NCI-H524 treated with DMSO at 0.1 percent for 48 hours (cell line): Measurements from ENCODE around the gene SFMBT2.

Source experiments
- DNase-seq: peaks from one replicate; lab custom pipeline; 2025; lab: John Stamatoyannopoulos, UW

The SFMBT2 gene

DNA sequence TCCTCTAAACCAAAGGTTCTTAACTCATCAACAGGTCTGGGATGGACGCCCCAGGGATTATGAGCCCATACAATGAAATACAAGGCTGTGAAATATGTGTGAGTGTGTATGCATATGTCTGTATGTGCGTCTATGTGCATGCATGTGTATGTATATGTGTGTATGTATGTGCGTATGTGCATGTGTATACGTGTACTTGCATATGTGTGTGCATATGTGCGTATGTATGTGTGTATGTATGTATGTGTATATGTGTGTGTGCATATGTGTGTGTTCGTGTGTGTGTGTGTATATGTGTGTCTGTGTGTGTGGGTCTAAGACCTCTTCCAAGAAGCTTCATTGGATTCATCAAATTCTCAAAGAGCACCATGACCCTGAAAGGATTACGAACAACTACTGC, 112.3 kb downstream of the SFMBT2 start:
- no peak for DNase-seq

- DNase-seq: no peak
Measured at GRCh38 chr10:7297094-7297493, 113.7 kb downstream of the SFMBT2 start.

- no peak for DNase-seq
Measured at GRCh38 chr10:7296648-7297047, 114.2 kb downstream of the SFMBT2 start.

- no peak for DNase-seq
Measured at GRCh38 chr10:7296076-7296475, 114.8 kb downstream of the SFMBT2 start.

GRCh38 chr10:7293378-7293920, 117.4 kb downstream of the SFMBT2 start:
- no peak for DNase-seq

DNA sequence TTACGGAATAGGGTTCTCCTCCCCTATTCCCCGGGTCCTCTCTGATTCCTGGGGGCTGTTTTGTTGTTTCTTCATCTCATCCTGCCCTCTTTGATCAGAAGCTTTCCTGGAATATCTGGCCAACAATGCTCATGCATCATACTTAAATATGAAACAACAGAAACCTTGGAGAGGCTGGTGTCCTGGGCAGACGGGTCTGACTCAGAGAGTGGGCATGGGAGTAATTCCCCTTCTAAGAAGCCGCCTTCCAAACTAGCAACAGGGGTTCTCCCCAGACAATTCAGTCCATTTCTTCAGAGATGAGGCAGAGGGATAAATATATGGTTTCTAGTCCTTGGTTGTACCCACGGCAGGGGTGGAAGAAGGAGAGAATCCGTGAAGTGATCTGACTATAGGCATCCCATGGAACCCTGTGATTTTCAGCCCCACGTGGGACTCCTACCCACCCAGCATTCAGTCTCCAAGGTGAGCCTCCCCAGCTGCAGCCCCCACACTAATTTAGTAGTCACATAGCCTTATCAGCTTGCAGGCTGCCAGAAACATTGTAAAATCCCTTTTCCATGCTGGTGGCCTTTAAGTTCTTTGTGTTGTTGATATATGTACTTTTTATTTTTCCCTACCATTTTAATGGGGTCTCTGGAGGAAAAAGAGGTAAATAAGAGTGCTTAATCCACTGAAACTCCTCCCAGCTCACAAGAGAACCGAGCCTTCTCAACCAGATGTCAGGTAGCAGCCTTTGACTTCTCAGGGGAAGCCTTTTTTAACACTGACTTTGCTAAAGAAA, 119.2 kb downstream of the SFMBT2 start:
- DNase-seq: no peak

- DNase-seq: no peak
Measured at GRCh38 chr10:7288060-7288690, 122.7 kb downstream of the SFMBT2 start.

DNA sequence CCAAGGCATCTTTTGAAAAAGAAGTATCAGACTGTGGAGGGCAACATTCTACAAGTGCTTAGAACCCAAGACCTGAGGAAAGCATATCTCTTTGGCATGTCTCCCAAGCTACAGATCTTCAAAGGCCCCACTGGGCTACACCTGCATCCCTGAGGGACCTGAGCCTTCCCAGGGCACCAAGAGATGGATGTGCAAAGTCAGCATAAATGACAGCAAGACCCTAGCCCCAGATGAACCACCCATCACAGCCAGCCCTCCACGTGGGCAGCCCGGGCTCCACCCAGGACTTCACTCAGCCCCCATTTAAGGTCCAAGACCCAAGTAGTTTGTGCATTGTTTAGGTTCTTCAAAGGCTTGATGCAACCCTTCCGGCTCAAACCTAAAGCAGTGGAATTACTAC, 123.5 kb downstream of the SFMBT2 start:
- DNase-seq: no peak

DNA sequence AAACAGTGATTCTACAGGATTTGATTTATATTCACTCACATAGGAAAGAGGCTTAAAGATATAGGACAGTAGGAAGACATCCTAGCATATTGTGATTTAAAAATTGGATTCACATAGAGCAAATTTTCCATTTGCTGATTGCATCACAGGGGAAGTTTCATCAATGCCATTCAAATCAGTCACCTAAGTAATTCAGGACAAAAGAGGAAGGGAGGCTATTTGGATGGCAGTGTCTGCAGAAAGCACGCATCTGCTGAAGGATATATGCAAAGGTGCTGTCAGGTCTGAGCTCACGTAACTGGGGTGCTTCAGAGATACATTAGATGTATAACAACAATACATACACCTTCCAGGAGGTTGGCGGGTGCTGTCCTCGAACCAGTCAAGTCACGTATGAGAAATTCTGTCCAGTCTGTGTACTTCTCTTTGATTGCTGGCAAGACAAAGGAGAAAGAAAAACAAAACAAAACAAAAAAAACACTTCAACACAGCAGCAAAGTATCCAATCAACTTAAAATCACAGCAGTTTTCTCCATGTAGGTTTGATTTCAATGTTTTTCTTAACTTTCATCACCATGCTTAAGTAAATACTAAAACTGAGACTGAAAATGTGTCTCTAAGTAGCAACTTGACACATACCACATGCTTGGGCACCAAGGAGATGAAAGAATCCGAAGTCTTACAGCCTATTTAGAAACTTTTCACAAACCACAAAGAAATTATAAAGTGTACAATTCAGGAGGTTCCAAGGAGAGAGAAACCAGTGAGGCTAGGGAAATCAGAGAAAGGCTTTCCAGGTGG, 125.1 kb downstream of the SFMBT2 start:
- DNase-seq: no peak

DNA sequence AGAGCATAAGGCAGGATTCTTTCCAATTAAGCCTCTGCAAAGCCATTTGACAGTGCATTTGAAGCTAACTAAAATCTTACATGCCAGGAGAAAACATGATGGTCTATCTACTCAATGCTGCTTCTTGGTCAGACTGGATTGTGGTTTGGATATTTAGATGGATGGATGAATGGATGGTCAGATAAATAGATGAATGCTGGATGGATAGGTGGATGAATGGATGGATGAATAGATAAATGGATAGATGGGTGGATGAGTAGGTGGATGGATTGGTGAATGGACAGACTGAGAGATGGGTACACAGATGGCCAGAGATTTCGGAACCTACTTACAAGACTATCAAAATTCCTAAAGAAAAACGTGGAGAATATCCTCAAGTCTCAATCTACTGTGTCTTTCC, 127.6 kb downstream of the SFMBT2 start:
- no peak for DNase-seq

DNA sequence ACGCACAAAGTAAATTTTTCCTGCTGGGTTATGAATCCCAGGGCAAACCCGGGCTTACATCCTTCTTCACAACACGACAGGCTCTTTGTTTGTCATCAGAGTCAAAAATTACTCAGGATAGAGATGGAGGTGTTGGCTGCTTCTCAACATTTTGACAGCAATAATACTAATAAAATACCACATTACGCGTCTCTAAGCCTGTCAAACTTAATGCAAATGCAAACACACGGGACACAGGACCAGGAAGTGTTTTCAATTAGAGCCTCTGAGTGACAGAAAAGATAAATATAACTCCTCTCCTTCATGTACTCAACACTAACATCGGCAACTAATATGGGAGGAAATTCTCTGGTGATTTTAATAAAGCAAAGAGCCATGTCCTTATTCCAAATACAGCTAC, 128.4 kb downstream of the SFMBT2 start:
- DNase-seq: no peak

- DNase-seq: no peak
Measured at GRCh38 chr10:7281429-7281828, 129.4 kb downstream of the SFMBT2 start.

DNA sequence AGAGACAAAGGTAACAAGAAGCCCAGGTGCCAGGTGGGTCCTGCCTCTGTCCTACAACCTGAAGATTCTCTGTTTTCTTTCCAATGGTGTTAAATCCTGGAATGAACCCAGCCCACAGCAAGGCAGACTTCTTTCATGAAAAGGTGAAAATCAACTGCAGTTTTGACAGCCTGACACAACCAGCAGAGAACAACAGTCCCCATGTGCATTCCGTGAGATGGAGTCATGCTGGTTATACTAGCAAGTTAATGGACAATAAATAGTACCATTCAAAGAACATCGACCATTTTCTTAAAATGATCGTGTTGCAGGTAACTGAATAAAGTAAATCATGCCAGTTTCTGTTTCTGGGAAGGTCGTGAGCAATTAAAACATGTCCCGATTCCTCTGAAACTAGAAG, 131.5 kb downstream of the SFMBT2 start:
- no peak for DNase-seq

DNA sequence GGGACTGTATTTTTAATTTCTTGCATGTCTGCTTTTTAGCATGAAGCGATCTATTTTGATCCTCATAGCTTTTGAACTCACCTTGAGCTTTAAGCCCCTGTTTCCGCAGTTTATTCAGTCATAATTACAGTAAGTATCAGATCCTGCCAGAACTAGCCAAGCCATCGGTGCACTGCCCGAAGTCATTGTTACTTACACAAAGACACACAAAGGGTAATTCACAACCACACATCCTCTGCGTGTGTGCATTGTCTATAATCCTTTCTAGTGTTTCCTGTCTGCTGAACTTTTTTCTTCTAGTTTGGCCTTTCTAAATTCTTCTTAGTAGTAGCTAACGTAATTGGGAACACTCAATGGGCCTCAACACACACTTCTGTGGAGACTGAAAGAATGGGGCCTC, 133.0 kb downstream of the SFMBT2 start:
- no peak for DNase-seq

DNA sequence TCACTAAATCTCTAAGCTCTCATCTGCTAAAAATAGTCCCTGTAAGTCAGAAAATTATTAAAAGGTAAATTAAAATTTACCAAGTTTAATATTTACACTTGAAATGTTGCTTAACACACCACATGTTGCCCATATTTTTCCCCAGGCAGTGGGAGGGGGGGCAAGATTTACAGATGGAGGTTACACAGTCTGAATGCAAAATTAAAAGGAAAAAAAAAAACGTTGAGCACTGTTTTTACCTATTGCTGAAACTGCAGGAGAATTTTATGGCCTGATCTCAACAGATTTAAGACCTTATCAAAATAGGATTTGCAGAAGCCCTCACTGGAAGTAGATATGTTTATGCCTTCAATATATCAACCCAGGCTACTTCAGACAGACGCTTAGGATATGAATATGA, 133.4 kb downstream of the SFMBT2 start:
- DNase-seq: no peak

DNA sequence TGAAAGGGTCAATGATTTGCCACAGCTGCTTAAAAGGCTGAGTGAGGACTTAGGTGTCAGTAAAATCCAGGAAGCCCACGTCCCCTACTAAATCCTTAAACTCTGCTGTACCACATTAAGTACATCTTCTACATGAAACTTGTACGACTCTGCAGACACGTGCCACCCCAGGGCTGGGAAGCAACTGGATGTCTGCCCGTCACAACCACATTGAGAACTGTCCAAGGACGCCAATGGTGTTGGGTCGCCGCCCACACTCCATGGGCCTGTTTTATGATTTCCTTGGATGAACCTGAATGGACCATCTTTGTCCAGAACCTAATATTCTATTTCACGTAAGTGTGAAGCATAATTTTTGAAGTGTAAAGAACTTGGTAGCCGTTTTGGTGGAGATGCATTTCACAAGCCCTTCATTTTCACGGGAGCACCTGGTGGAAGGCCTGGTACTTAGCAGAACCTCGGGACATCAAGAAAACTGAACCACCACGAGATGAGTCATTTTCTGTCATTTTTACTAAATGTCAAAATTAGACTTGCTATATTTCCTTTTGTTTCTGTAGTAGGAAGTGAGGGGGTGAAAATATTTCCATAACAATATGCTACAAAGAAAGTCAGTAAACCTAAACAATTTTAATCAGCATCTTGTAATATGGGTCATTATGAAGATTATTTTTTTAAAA, 134.9 kb downstream of the SFMBT2 start:
- no peak for DNase-seq

GRCh38 chr10:7274293-7274692, 136.5 kb downstream of the SFMBT2 start:
- DNase-seq: no peak

- DNase-seq: no peak
Measured at GRCh38 chr10:7272008-7272407, 138.8 kb downstream of the SFMBT2 start.

- DNase-seq: no peak
Measured at GRCh38 chr10:7269988-7270387, 140.8 kb downstream of the SFMBT2 start.

DNA sequence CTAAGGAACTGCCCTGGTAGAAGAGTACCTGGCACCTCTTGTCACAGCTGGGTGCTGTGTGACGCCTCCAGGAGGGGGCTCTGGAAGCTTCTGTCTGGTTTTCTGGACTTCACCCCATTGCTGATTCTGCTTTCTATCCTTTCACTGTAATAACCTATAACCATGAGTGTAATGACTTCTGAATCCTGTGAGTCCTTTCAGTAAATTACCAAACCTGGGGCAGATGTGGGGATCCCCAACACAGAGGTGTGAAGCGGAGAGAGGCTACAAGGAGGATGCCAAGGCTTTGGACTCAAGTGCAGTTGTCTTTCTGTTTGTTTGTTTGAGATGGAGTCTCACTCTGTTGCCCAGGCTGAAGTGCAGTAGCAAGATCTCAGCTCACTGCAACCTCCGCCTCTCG, 143.7 kb downstream of the SFMBT2 start:
- no peak for DNase-seq

DNA sequence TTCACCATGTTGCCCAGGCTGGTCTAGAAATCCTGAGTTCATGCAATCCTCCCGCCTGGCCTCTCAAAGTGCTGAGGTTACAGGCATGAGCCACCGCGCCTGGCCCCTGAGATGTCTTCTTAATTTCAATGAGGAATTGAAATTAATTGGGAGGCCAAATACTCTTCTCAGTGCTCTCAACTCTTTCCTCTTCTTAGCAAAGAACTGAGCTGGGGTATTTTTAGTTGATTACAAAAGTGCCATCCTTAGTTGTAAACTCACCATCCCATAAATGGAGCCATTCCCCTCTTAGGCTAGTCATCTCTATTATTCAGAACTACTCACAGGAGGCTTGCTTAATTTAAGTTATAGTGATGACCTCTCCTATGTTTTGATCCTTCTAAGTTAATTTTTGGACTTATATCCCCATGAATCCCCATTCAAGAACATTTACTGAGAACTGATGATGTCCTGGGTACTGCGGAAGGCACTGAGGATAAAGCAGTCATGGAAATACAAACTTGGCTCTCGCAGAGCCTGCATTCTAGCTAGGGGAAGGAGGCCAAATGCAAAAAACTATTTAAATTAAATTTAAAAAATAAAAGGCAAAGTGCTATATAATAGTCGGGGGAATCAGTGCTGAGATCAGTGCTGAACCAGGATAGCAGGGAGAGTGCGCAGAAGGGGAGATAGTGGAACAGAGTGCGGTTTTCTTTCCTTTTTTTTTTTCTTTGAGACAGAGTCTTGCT, 145.3 kb downstream of the SFMBT2 start:
- no peak for DNase-seq
